HCT116 (cell line): Measurements from ENCODE around the gene TUT4. TPM values are rescaled to one million over a fixed set of nuclear protein-coding genes. Genes with fewer than 3 reads are reported as not detected.

ENCODE experiments used
- ATAC-seq: fragments of 200-7000 bp; cut with Tn5 transposase; 2 replicates; pipeline ENCODE4 v1.9.1; 2020; ENCODE audit warnings: mild to moderate bottlenecking, moderate library complexity
- BruUV-seq: library from RNA; stranded (reverse); fragments of 400-500 nt; replicated peaks from 2 replicates; lab custom pipeline; 2021; lab: Mats Ljungman, UMichigan
- CTCF ChIA-PET: fragments of 300-600 bp; sonication (Branson Sonifier 250); formaldehyde crosslinking; loops from one replicate; lab custom pipeline; 2021; ENCODE audit warnings: antibody characterized with exemption; lab: Charles Lee
- POLR2A ChIA-PET: fragments of 300-600, 350-600 bp; sonication (Branson Sonifier 250); formaldehyde crosslinking; loops from one replicate; lab custom pipeline; 2021; ENCODE audit warnings: antibody characterized with exemption; lab: Charles Lee
- RAD21 ChIA-PET, 2 experiments: fragments of 300-600 bp; sonication (Branson Sonifier 250); formaldehyde crosslinking; loops; one replicate each; lab custom pipeline; 2023; ENCODE audit warnings: low total read pairs in 2 of 2; ENCODE audit not compliant: uncharacterized antibody in 2 of 2, unreplicated experiment in 2 of 2, low non-redundant PET in 1 of 2; lab: Charles Lee
- DNase-seq: peaks from one replicate; pipeline ENCODE4 v3.0.0-alpha.2; 2010; ENCODE audit warnings: low read depth, low spot score
- H2AFZ ChIP-seq: fragments of 200-600 bp; shearing (Covaris generic), sonication (generic); 2 replicates; pipeline ENCODE4 v1.6.1; 2017; ENCODE audit warnings: low read depth, mixed run types, mixed read lengths, antibody characterized with exemption, low read length; ENCODE audit not compliant: poor library complexity, severe bottlenecking
- H3K27ac ChIP-seq: 2 replicates; pipeline ENCODE4 v1.5.1; 2012; ENCODE audit warnings: low read depth, low read length
- H3K27me3 ChIP-seq: fragments of 200-600 bp; sonication (generic); 2 replicates; pipeline ENCODE4 v1.6.1; 2016; ENCODE audit warnings: mixed run types, low read length, mixed read lengths; ENCODE audit not compliant: insufficient read depth
- H3K36me3 ChIP-seq, 2 experiments: fragments of 200-500 bp in 1 of 2; fragments of 200-600 bp in 1 of 2; sonication (Bioruptor generic) in 1 of 2; sonication (generic) in 1 of 2; 2 replicates each; pipeline versions ENCODE4 v1.5.1 to v1.6.1; 2014 to 2016; ENCODE audit warnings: low read length in 2 of 2, inconsistent platforms in 1 of 2, mixed read lengths in 1 of 2, mixed run types in 1 of 2; ENCODE audit not compliant: insufficient read depth in 2 of 2, control insufficient read depth in 1 of 2
- H3K4me1 ChIP-seq, 2 experiments: fragments of 200-600 bp in 1 of 2; sonication (generic) in 1 of 2; 2 replicates each; pipeline versions ENCODE4 v1.5.1 to v1.6.1; 2012 to 2017; ENCODE audit warnings: low read length in 2 of 2, inconsistent platforms in 1 of 2, mild to moderate bottlenecking in 1 of 2, mixed read lengths in 1 of 2, mixed run types in 1 of 2, moderate library complexity in 1 of 2; ENCODE audit not compliant: insufficient read depth in 2 of 2, control insufficient read depth in 1 of 2
- H3K4me2 ChIP-seq: fragments of 200-600 bp; sonication (generic); 2 replicates; pipeline ENCODE4 v1.6.1; 2017; ENCODE audit warnings: mixed run types, low read length, mixed read lengths
- H3K4me3 ChIP-seq, 2 experiments: fragments of 200-600 bp in 1 of 2; sonication (generic) in 1 of 2; replicated peaks in 1 of 2; 2 replicates each; pipeline ENCODE4 v1.5.1; 2011 to 2016; ENCODE audit warnings: low read length in 2 of 2, control low read depth in 1 of 2, low read depth in 1 of 2, mild to moderate bottlenecking in 1 of 2, mixed read lengths in 1 of 2, mixed run types in 1 of 2
- H3K79me2 ChIP-seq: fragments of 200-600 bp; sonication (generic); 2 replicates; pipeline ENCODE4 v1.6.1; 2017; ENCODE audit warnings: mild to moderate bottlenecking, mixed run types, low read length, moderate library complexity, mixed read lengths; ENCODE audit not compliant: insufficient read depth
- H3K9ac ChIP-seq: fragments of 200-600 bp; sonication (generic); 2 replicates; pipeline ENCODE4 v1.6.1; 2016; ENCODE audit warnings: low read length, mixed read lengths
- H3K9me2 ChIP-seq: fragments of 200-600 bp; sonication (generic), shearing (Covaris generic); 2 replicates; pipeline ENCODE4 v1.6.1; 2017; ENCODE audit warnings: mixed run types, mild to moderate bottlenecking, moderate library complexity; ENCODE audit not compliant: insufficient read depth
- H3K9me3 ChIP-seq, 2 experiments: fragments of 200-500 bp in 1 of 2; fragments of 200-600 bp in 1 of 2; sonication (Bioruptor generic) in 1 of 2; sonication (generic) in 1 of 2; 2 replicates each; pipeline ENCODE4 v1.6.1; 2014 to 2017; ENCODE audit warnings: low read length in 2 of 2, mixed read lengths in 2 of 2, inconsistent platforms in 1 of 2, low read depth in 1 of 2, mild to moderate bottlenecking in 1 of 2, mixed run types in 1 of 2, moderate library complexity in 1 of 2; ENCODE audit not compliant: control insufficient read depth in 1 of 2, insufficient read depth in 1 of 2
- H4K20me1 ChIP-seq: fragments of 200-600 bp; sonication (generic), shearing (Covaris generic); 2 replicates; pipeline ENCODE4 v1.6.1; 2017; ENCODE audit warnings: mixed run types, mild to moderate bottlenecking, moderate library complexity; ENCODE audit not compliant: insufficient read depth
- CBX3 ChIP-seq: IDR thresholded peaks from 2 replicates; pipeline ENCODE4 v1.6.1; 2012; ENCODE audit warnings: low read depth
- CEBPB ChIP-seq: IDR thresholded peaks from 2 replicates; pipeline ENCODE4 v1.6.1; 2012; ENCODE audit warnings: low read depth
- EGR1 ChIP-seq: IDR thresholded peaks from 2 replicates; pipeline ENCODE4 v1.6.1; 2012; ENCODE audit warnings: low read depth
- ELF1 ChIP-seq: IDR thresholded peaks from 2 replicates; pipeline ENCODE4 v1.6.1; 2012; ENCODE audit warnings: low read depth, borderline replicate concordance
- EZH2 ChIP-seq: fragments of 200-600 bp; sonication (generic); IDR thresholded peaks from 2 replicates; pipeline ENCODE4 v1.6.1; 2017; ENCODE audit warnings: antibody characterized with exemption, mixed run types
- EZH2phosphoT487 ChIP-seq: fragments of 200-600 bp; IDR thresholded peaks from 2 replicates; pipeline ENCODE4 v1.6.1; 2018; ENCODE audit warnings: antibody characterized with exemption, borderline replicate concordance
- FOSL1 ChIP-seq: IDR thresholded peaks from 2 replicates; pipeline ENCODE4 v1.6.1; 2012; ENCODE audit warnings: low read depth
- JUND ChIP-seq: IDR thresholded peaks from 2 replicates; pipeline ENCODE4 v1.6.1; 2012
- POLR2AphosphoS5 ChIP-seq: IDR thresholded peaks from 2 replicates; pipeline ENCODE4 v1.6.1; 2011; ENCODE audit warnings: mild to moderate bottlenecking, low read depth, low read length, moderate library complexity
- SIN3A ChIP-seq: IDR thresholded peaks from 2 replicates; pipeline ENCODE4 v1.6.1; 2012; ENCODE audit warnings: low read depth
- SP1 ChIP-seq: IDR thresholded peaks from 2 replicates; pipeline ENCODE4 v1.6.1; 2012; ENCODE audit warnings: low read depth
- SRF ChIP-seq: IDR thresholded peaks from 2 replicates; pipeline ENCODE4 v1.6.1; 2012; ENCODE audit warnings: low read depth
- TCF7L2 ChIP-seq: IDR thresholded peaks from 2 replicates; pipeline ENCODE4 v1.7.0; 2011; ENCODE audit warnings: borderline replicate concordance, inconsistent platforms; ENCODE audit not compliant: insufficient read depth, insufficient read length; ENCODE audit errors: extremely low read depth
- YY1 ChIP-seq: IDR thresholded peaks from 2 replicates; pipeline ENCODE4 v1.6.1; 2011; ENCODE audit warnings: low read length, low read depth, moderate library complexity, mild to moderate bottlenecking; ENCODE audit not compliant: insufficient replicate concordance; ENCODE audit errors: extremely low read depth
- ZFX ChIP-seq: fragments of 450-650 bp; IDR thresholded peaks from 2 replicates; pipeline ENCODE4 v1.6.1; 2017
- ZNF274 ChIP-seq: fragments of 200-500 bp; sonication (Bioruptor generic); IDR thresholded peaks from 2 replicates; pipeline ENCODE4 v1.6.1; 2014; ENCODE audit warnings: mild to moderate bottlenecking, low read depth, low read length, inconsistent platforms
- intact Hi-C: fragments of 100-400 bp; cut with micrococcal nuclease; formaldehyde crosslinking; loops from 2 replicates; pipeline ENCODE4 v1.10.0; 2022
- total RNA-seq: library from RNA; stranded (reverse); gene quantifications from one replicate; pipeline ENCODE4 v1.2.1, GENCODE V29; 2021; ENCODE audit not compliant: unreplicated experiment
- TF ChIP-seq, protein P1 (sequence below): IDR thresholded peaks from 2 replicates; pipeline ENCODE4 v1.6.1; 2012
- TF ChIP-seq, protein P2 (sequence below): IDR thresholded peaks from 2 replicates; pipeline ENCODE4 v1.6.1; 2012

Gene TUT4
- total RNA-seq, 1 experiment from 2014 or later: 50.0 TPM

GRCh38 chr1:52487632-52488031, 65.3 kb downstream of the TUT4 start:
- no peak for ATAC-seq
- H3K9ac ChIP-seq: no peak overlapping the region
- intact Hi-C loops: no loop called here
- H3K36me3 ChIP-seq: no peaks in the 10 kb centered on the region
- H2AFZ ChIP-seq: no peak overlapping the region
- no peak overlapping the region for H3K4me3 ChIP-seq
- DNase-seq: no peak
- no peaks in the 10 kb centered on the region for H4K20me1 ChIP-seq
- no peak for TF ChIP-seq EZH2
- no peak for TF ChIP-seq ZFX
- TF ChIP-seq SP1: no peak
- no peak for TF ChIP-seq YY1
- TF ChIP-seq ZNF274: no peak
- no peak for TF ChIP-seq JUND
- TF ChIP-seq POLR2AphosphoS5: no peak
- TF ChIP-seq CEBPB: no peak
- TF ChIP-seq SRF: no peak
- no peak for TF ChIP-seq EGR1
- TF ChIP-seq, protein P1, sequence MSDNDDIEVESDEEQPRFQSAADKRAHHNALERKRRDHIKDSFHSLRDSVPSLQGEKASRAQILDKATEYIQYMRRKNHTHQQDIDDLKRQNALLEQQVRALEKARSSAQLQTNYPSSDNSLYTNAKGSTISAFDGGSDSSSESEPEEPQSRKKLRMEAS: no peak
- no peak for TF ChIP-seq EZH2phosphoT487
- TF ChIP-seq TCF7L2: no peak
- TF ChIP-seq, protein P2, sequence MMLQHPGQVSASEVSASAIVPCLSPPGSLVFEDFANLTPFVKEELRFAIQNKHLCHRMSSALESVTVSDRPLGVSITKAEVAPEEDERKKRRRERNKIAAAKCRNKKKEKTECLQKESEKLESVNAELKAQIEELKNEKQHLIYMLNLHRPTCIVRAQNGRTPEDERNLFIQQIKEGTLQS: no peak
- TF ChIP-seq FOSL1: no peak
- no peak for TF ChIP-seq SIN3A
- TF ChIP-seq CBX3: no peak
- TF ChIP-seq ELF1: no peak
- no peaks in the 10 kb centered on the region for H3K9me2 ChIP-seq
- no peaks in the 10 kb centered on the region for H3K27me3 ChIP-seq
- ChIA-PET CTCF (no interaction called here), RAD21 (no interaction called here), POLR2A (no interaction called here)
- BruUV-seq: no TSS peak
- no peak overlapping the region for H3K4me2 ChIP-seq
- no peaks in the 10 kb centered on the region for H3K79me2 ChIP-seq
- no peaks in the 10 kb centered on the region for H3K4me1 ChIP-seq
- H3K9me3 ChIP-seq: no peaks in the 10 kb centered on the region
- no peak overlapping the region for H3K27ac ChIP-seq
